Thoracic aorta (tissue), 2 donors: ENCODE data around the gene OSBPL2. TPM values are rescaled to one million over a fixed set of nuclear protein-coding genes. Genes with fewer than 3 reads are reported as not detected.

Source experiments
- ATAC-seq: fragments of 150-250 bp; one replicate; pipeline ENCODE4 v1.8.0; 2017; ENCODE audit warnings: low read depth; ENCODE audit not compliant: insufficient number of reproducible peaks, low FRiP score
- DNase-seq: peaks from one replicate; pipeline ENCODE4 v3.0.0-alpha.2; 2020; ENCODE audit warnings: low spot score
- H3K27ac ChIP-seq, 2 donors: fragments of 200-600 bp; sonication (generic); 1 replicate in 1 of 2; 2 replicates in 1 of 2; pipeline ENCODE4 v1.5.1; 2016; ENCODE audit warnings: mild to moderate bottlenecking in 2 of 2, moderate library complexity in 2 of 2
- H3K27me3 ChIP-seq: fragments of 200-600 bp; sonication (generic); replicated peaks from 2 replicates; pipeline ENCODE4 v1.6.0; 2016; ENCODE audit warnings: mild to moderate bottlenecking; ENCODE audit not compliant: insufficient read depth
- H3K36me3 ChIP-seq: fragments of 200-600 bp; sonication (generic); one replicate; pipeline ENCODE4 v1.5.1; 2016
- H3K4me1 ChIP-seq, 2 donors: fragments of 200-600 bp; sonication (generic); 1 replicate in 1 of 2; 2 replicates in 1 of 2; pipeline versions ENCODE4 v1.5.1 to v1.6.0; 2016; ENCODE audit warnings: low read depth in 2 of 2, mild to moderate bottlenecking in 1 of 2; ENCODE audit not compliant: control insufficient read depth in 1 of 2
- H3K4me3 ChIP-seq: fragments of 200-600 bp; sonication (generic); 2 replicates; pipeline ENCODE4 v1.5.1; 2016; ENCODE audit warnings: mild to moderate bottlenecking
- H3K9me3 ChIP-seq: fragments of 200-600 bp; sonication (generic); 2 replicates; pipeline ENCODE4 v1.5.1; 2016
- CTCF ChIP-seq: fragments of 200-600 bp; sonication (generic); IDR thresholded peaks from one replicate; pipeline ENCODE4 v1.5.1; 2019; ENCODE audit warnings: antibody characterized with exemption
- total RNA-seq, 2 donors: library from RNA; depleted of rRNA; stranded (reverse); fragments of >200 nt; gene quantifications; one replicate each; pipeline versions ENCODE4 v1.1.0 to v1.2.3, GENCODE V29; 2016

Gene OSBPL2
- total RNA-seq, 2 donors from 2014 or later = 48.5 to 58.5 TPM

GRCh38 chr20:62224113-62224855 is 14.0 kb upstream of the OSBPL2 start:
- H3K27ac ChIP-seq = no peak overlapping the region
- H3K9me3 ChIP-seq = no peaks in the 10 kb centered on the region
- H3K4me3 ChIP-seq = no peak overlapping the region
- no peak for TF ChIP-seq CTCF
- peaks cover 9 to 10% of the 10 kb centered on the region in 2 donors for H3K4me1 ChIP-seq
- ATAC-seq = no peak
- H3K36me3 ChIP-seq = no peaks in the 10 kb centered on the region
- no peak for DNase-seq
- H3K27me3 ChIP-seq = peaks cover 18% of the 10 kb centered on the region

GRCh38 chr20:62225026-62225425 is 13.3 kb upstream of the OSBPL2 start:
- Histone ChIP-seq H3K4me1 (peaks cover 5 to 7% of the 10 kb centered on the region in 2 donors), H3K9me3 (no peaks in the 10 kb centered on the region), H3K4me3 (no peak overlapping the region), H3K27me3 (peaks cover 16% of the 10 kb centered on the region), H3K27ac (no peak overlapping the region), H3K36me3 (no peaks in the 10 kb centered on the region)
- DNase-seq (no peak), ATAC-seq (no peak)
- no peak for TF ChIP-seq CTCF

GRCh38 chr20:62225820-62226635 is 12.3 kb upstream of the OSBPL2 start:
- H3K36me3 ChIP-seq = no peaks in the 10 kb centered on the region
- TF ChIP-seq CTCF = no peak
- peaks cover 9% of the 10 kb centered on the region for H3K27me3 ChIP-seq
- DNase-seq (no peak), ATAC-seq (no peak)
- no peaks in the 10 kb centered on the region for H3K9me3 ChIP-seq
- H3K4me1 ChIP-seq = no peaks in the 10 kb centered on the region
- H3K4me3 ChIP-seq = no peak overlapping the region
- no peak overlapping the region for H3K27ac ChIP-seq

GRCh38 chr20:62226707-62227590 is 11.4 kb upstream of the OSBPL2 start:
- H3K9me3 ChIP-seq = no peaks in the 10 kb centered on the region
- no peak overlapping the region for H3K4me3 ChIP-seq
- TF ChIP-seq CTCF = no peak
- ATAC-seq (no peak), DNase-seq (no peak)
- H3K4me1 ChIP-seq = no peaks in the 10 kb centered on the region
- H3K36me3 ChIP-seq = no peaks in the 10 kb centered on the region
- H3K27ac ChIP-seq = no peak overlapping the region
- H3K27me3 ChIP-seq = no peaks in the 10 kb centered on the region
